ENCODE measurements around the gene IMMP2L.

DNA sequence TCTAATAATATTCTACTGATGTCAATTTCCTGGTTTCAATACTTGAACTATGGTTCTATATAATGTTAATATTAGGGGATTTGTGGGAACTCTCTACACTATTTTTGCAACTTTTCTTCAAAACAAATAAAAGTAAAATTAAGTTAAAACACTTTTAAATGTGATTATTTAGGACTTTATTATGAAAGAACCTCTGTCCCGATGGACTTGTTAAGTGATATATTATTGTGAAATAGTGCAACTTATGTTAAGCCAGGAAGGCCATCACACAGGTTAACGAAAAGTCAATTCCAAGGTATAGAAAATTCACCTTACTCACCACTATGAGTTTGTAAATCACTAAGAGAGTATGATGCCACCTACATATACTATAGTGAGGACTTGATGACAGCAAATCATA lies 79.2 kb downstream of the IMMP2L start:
- no peak for TF ChIP-seq LEF1 (IDR thresholded peaks at IDR 0.05; ENCODE audit: borderline replicate concordance)
- TF ChIP-seq PKNOX1 (IDR thresholded peaks at IDR 0.05): no peak
- TF ChIP-seq SP1 (IDR thresholded peaks at IDR 0.05): no peak
- TF ChIP-seq SUZ12 (IDR thresholded peaks at IDR 0.05): no peak
- TF ChIP-seq ARNT (IDR thresholded peaks at IDR 0.05): no peak
- TF ChIP-seq FOXK2 (IDR thresholded peaks at IDR 0.05): no peak
- no peak for TF ChIP-seq BHLHE40 (IDR thresholded peaks at IDR 0.05; ENCODE audit: borderline replicate concordance)
- TF ChIP-seq FOXA1 (IDR thresholded peaks at IDR 0.05): no peak
- TF ChIP-seq FOXM1 (IDR thresholded peaks at IDR 0.05; ENCODE audit: borderline replicate concordance): no peak
- TF ChIP-seq ELF4 (IDR thresholded peaks at IDR 0.05): no peak
- no peak for TF ChIP-seq NFRKB (IDR thresholded peaks at IDR 0.05)
